Astrocyte (in vitro differentiated cells and primary cell): ENCODE data around the gene RBPJL. TPM values are rescaled to one million over a fixed set of nuclear protein-coding genes. Genes with fewer than 3 reads are reported as not detected.

Experiments
- DNase-seq: peaks from one replicate; pipeline ENCODE4 v3.0.0-alpha.2; 2010; ENCODE audit warnings: low read depth
- FAIRE-seq: peaks from 2 replicates; lab custom pipeline; 2011; peaks lifted over from hg19 to GRCh38; lab: Jason Lieb, UNC
- H2AFZ ChIP-seq: 2 replicates; pipeline ENCODE4 v1.6.0; 2012; ENCODE audit warnings: low read depth, low read length, inconsistent platforms
- H3K27ac ChIP-seq: 2 replicates; pipeline ENCODE4 v1.5.1; 2011; ENCODE audit warnings: low read depth, low read length, inconsistent platforms
- H3K27me3 ChIP-seq: 2 replicates; pipeline ENCODE4 v1.6.0; 2011; ENCODE audit warnings: low read length, inconsistent platforms; ENCODE audit not compliant: insufficient read depth
- H3K36me3 ChIP-seq: 2 replicates; pipeline ENCODE4 v1.5.1; 2011; ENCODE audit warnings: low read length, inconsistent platforms; ENCODE audit not compliant: insufficient read depth
- H3K4me1 ChIP-seq: 2 replicates; pipeline ENCODE4 v1.5.1; 2011; ENCODE audit warnings: low read length, inconsistent platforms; ENCODE audit not compliant: insufficient read depth
- H3K4me2 ChIP-seq: 2 replicates; pipeline ENCODE4 v1.6.0; 2012; ENCODE audit warnings: low read length, inconsistent platforms
- H3K4me3 ChIP-seq: 2 replicates; pipeline ENCODE4 v1.5.1; 2011; ENCODE audit warnings: low read depth, mild to moderate bottlenecking, low read length, inconsistent platforms; ENCODE audit not compliant: insufficient read depth
- H3K79me2 ChIP-seq: 2 replicates; pipeline ENCODE4 v1.6.0; 2012; ENCODE audit warnings: mild to moderate bottlenecking, low read length, inconsistent platforms; ENCODE audit not compliant: insufficient read depth
- H3K9ac ChIP-seq: 2 replicates; pipeline ENCODE4 v1.6.0; 2012; ENCODE audit warnings: mild to moderate bottlenecking, low read length, inconsistent platforms
- H3K9me3 ChIP-seq: 2 replicates; pipeline ENCODE4 v1.5.1; 2012; ENCODE audit warnings: low read depth, mild to moderate bottlenecking, low read length, inconsistent platforms; ENCODE audit not compliant: insufficient read depth
- H4K20me1 ChIP-seq: 2 replicates; pipeline ENCODE4 v1.6.0; 2012; ENCODE audit warnings: low read length, inconsistent platforms; ENCODE audit not compliant: insufficient read depth
- H3K27ac Mint-ChIP-seq: one replicate; pipeline ENCODE4 v1.8.0; 2021; ENCODE audit warnings: mild to moderate bottlenecking, mixed read lengths; ENCODE audit not compliant: unreplicated experiment
- H3K27me3 Mint-ChIP-seq: one replicate; pipeline ENCODE4 v1.8.0; 2021; ENCODE audit warnings: low read depth, mixed read lengths; ENCODE audit not compliant: unreplicated experiment
- H3K36me3 Mint-ChIP-seq: one replicate; pipeline ENCODE4 v1.8.0; 2021; ENCODE audit warnings: low read depth, mixed read lengths; ENCODE audit not compliant: unreplicated experiment
- H3K4me1 Mint-ChIP-seq: one replicate; pipeline ENCODE4 v1.8.0; 2021; ENCODE audit warnings: low read depth, mixed read lengths; ENCODE audit not compliant: unreplicated experiment
- H3K4me3 Mint-ChIP-seq: one replicate; pipeline ENCODE4 v1.8.0; 2021; ENCODE audit warnings: mild to moderate bottlenecking, moderate library complexity, mixed read lengths; ENCODE audit not compliant: unreplicated experiment
- H3K9me3 Mint-ChIP-seq: one replicate; pipeline ENCODE4 v1.8.0; 2021; ENCODE audit warnings: mild to moderate bottlenecking, mixed read lengths; ENCODE audit not compliant: unreplicated experiment
- CTCF ChIP-seq: IDR thresholded peaks from 2 replicates; pipeline ENCODE4 v1.5.1; 2011; ENCODE audit warnings: low read depth, mild to moderate bottlenecking, inconsistent platforms, low read length, moderate library complexity; ENCODE audit not compliant: insufficient read depth
- EZH2 ChIP-seq: IDR thresholded peaks from 2 replicates; pipeline ENCODE4 v1.6.1; 2012; ENCODE audit warnings: mild to moderate bottlenecking, low read length, inconsistent platforms; ENCODE audit not compliant: insufficient read depth
- total RNA-seq: library from RNA; stranded (reverse); gene quantifications from 2 replicates; pipeline ENCODE4 v1.2.1, GENCODE V29; 2021

The RBPJL gene
- total RNA-seq, 1 donor from 2014 or later: not detected

DNA sequence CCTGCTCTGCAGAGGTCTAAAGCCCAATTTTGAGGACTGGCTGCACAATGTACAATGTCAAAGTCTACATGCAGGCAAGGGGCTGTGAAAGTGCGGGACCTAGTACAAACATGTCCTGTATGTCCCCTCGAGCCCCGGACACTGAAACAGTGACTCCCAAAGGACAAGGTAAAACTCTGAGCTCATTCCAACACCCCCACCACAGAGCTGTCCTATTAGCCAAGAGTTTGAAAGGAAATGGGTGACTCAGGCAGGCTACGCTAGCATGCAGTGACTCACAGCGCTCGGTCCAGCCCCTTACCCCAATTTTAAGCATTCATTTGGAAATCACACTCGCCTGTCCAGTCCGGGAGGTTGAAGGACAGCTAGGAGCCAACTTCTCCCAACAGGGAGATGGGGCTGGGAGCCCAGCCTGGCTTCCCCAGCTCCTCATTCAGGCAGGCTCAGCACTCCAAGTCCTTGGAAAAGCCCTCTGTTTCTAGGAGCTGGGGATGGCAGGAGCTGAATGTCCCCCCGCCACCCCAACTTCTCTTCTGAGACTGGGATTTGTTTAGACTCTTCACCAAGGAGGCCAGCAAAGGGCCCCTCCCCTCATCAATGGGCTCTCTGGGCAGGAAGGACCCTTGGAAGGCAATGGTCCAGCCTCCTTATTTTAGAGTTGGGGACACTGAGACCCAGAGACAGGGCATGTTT lies 37.7 kb downstream of the RBPJL start:
- peaks cover 53% of the 10 kb centered on the region for H4K20me1 ChIP-seq
- no peak for FAIRE-seq
- H3K9ac ChIP-seq: peak overlapping the region; percentile 99
- H3K4me3 ChIP-seq: peak overlapping the region; percentile 43
- peaks cover 71% of the 10 kb centered on the region for H3K4me1 ChIP-seq
- peaks cover 8% of the 10 kb centered on the region for H3K36me3 ChIP-seq
- no peaks in the 10 kb centered on the region for H3K27me3 ChIP-seq
- peaks cover 88% of the 10 kb centered on the region for H3K79me2 ChIP-seq
- peak; percentile 90 for DNase-seq
- peak overlapping the region; percentile 93 for H3K27ac ChIP-seq
- Mint-ChIP-seq H3K9me3 (no peaks in the 10 kb centered on the region), H3K36me3 (peaks cover 4% of the 10 kb centered on the region), H3K4me1 (peaks cover 64% of the 10 kb centered on the region), H3K27me3 (no peaks in the 10 kb centered on the region), H3K27ac (peak overlapping the region; percentile 89), H3K4me3 (peak overlapping the region; percentile 73)
- no peaks in the 10 kb centered on the region for H3K9me3 ChIP-seq
- no peak overlapping the region for H2AFZ ChIP-seq
- peak overlapping the region; percentile 95 for H3K4me2 ChIP-seq
- TF ChIP-seq CTCF (no peak), EZH2 (no peak)

GRCh38 chr20:45345104-45345936 lies 38.7 kb downstream of the RBPJL start:
- no peaks in the 10 kb centered on the region for H3K9me3 ChIP-seq
- Mint-ChIP-seq H3K9me3 (no peaks in the 10 kb centered on the region), H3K27ac (peak overlapping the region; percentile 89), H3K4me1 (peaks cover 62% of the 10 kb centered on the region), H3K4me3 (peak overlapping the region; percentile 97), H3K36me3 (peaks cover 1% of the 10 kb centered on the region), H3K27me3 (no peaks in the 10 kb centered on the region)
- peaks cover 78% of the 10 kb centered on the region for H3K79me2 ChIP-seq
- H3K27me3 ChIP-seq: no peaks in the 10 kb centered on the region
- H2AFZ ChIP-seq: no peak overlapping the region
- no peak for DNase-seq
- no peak for FAIRE-seq
- H3K36me3 ChIP-seq: peaks cover 1% of the 10 kb centered on the region
- no peak for TF ChIP-seq EZH2
- no peak for TF ChIP-seq CTCF
- H4K20me1 ChIP-seq: peaks cover 50% of the 10 kb centered on the region
- peak overlapping the region; percentile 92 for H3K4me3 ChIP-seq
- peak overlapping the region; percentile 93 for H3K27ac ChIP-seq
- peak overlapping the region; percentile 99 for H3K9ac ChIP-seq
- peaks cover 69% of the 10 kb centered on the region for H3K4me1 ChIP-seq
- peak overlapping the region; percentile 95 for H3K4me2 ChIP-seq
